Peyer's patch (tissue), 4 donors: ENCODE data around the gene PDGFC.

Source experiments
- POLR2A ChIP-seq, 2 donors: fragments of 450-650 bp; IDR thresholded peaks; one replicate each; pipeline ENCODE4 v1.5.1; 2017; ENCODE audit warnings: antibody characterized with exemption in 2 of 2, mild to moderate bottlenecking in 2 of 2, moderate library complexity in 2 of 2
- TF ChIP-seq, protein P1 (sequence below), 6 experiments: fragments of 450-650 bp in 4 of 6; fragments of 200-600 bp in 2 of 6; sonication (generic) in 1 of 6; IDR thresholded peaks; one replicate each; pipeline ENCODE4 v1.5.1; 2017 to 2019; ENCODE audit warnings: antibody characterized with exemption in 6 of 6, mild to moderate bottlenecking in 3 of 6, moderate library complexity in 1 of 6

DNA sequence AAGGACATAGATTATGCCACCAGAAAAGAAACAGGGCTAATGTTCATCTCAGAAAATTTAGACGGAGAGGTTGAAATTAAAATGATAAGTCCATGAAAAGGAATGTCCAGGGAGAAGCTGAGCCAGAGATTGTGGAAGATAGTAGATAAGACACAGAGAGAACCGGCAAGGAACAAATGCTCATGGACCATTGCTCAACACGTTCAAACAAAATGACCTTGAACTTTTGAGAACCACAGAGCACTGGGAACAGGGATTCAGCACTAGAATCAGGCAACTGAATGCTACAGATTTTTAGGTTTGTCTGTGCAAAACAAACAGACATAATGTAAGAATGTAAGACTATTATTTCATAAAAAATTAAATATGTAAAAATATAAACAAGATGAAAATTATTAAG, 206.3 kb downstream of the PDGFC start:
- TF ChIP-seq, protein P1, sequence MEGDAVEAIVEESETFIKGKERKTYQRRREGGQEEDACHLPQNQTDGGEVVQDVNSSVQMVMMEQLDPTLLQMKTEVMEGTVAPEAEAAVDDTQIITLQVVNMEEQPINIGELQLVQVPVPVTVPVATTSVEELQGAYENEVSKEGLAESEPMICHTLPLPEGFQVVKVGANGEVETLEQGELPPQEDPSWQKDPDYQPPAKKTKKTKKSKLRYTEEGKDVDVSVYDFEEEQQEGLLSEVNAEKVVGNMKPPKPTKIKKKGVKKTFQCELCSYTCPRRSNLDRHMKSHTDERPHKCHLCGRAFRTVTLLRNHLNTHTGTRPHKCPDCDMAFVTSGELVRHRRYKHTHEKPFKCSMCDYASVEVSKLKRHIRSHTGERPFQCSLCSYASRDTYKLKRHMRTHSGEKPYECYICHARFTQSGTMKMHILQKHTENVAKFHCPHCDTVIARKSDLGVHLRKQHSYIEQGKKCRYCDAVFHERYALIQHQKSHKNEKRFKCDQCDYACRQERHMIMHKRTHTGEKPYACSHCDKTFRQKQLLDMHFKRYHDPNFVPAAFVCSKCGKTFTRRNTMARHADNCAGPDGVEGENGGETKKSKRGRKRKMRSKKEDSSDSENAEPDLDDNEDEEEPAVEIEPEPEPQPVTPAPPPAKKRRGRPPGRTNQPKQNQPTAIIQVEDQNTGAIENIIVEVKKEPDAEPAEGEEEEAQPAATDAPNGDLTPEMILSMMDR (IDR thresholded peaks at IDR 0.05) = no peak
- TF ChIP-seq POLR2A (IDR thresholded peaks at IDR 0.05) = no peak
